Activated CD8-positive, alpha-beta memory T cell treated with anti-CD3 and anti-CD28 coated beads for 48 hours (primary cell): ENCODE results near the gene BASP1.
"Not testable (repeated sequence)": the region's sequence is repeated elsewhere in the genome, so short reads cannot be mapped to it uniquely, and the experiment has no call there.

Experiments used
- DNase-seq, 3 experiments: peaks; one replicate each; pipeline ENCODE4 v3.0.0-alpha.2; 2020; ENCODE audit warnings: low read depth in 2 of 3, low spot score in 2 of 3

Gene BASP1

DNA sequence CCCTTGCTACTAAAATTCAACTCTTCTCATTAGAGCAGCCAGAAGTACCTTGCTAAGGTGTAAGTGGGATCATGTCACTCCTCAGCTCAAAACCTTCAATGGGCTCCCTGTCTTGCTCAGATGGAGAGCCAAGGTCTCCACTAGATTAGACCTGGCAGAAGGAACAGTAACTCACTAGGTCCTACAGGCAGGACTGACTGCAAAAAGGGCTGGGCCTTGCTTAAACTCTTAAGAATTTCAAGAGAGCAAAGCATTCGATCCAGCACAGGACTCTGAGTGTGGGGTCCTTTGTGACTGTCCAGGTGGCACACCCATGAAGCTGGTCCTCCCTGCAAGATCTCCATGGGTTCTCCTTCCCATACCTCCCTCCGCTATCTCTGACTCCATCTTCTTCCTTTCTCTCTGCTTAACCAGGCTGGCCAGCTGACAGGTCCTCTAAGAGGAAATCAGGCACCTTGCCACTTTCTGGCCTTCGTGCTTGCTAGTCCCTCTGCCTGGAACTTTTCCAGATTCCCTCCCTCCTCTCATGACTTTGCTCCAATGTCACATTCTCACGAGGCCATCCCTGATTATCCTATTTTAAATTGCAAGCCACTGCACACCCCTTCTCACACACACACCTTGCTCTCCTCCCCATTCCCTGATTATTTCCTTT lies 70.2 kb downstream of the BASP1 start:
- DNase-seq: no peak

DNA sequence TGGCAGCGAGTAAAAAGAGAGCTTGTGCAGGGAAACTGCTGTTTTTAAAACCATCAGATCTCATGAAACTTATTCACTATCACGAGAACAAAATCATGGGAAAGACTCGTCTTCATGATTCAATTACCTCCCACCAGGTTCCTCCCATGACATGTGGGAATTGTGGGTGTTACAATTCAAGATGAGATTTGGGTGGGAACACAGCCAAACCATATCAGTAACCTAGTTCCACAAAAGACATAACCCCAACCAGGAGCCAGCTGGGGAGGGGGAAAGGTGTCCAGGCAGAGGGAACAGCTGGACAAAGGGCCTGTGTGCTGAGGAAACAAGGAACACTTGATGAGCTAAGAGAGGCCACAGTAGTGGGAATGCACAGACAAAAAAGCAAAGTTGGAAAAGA lies 71.1 kb downstream of the BASP1 start:
- DNase-seq: no peak

DNA sequence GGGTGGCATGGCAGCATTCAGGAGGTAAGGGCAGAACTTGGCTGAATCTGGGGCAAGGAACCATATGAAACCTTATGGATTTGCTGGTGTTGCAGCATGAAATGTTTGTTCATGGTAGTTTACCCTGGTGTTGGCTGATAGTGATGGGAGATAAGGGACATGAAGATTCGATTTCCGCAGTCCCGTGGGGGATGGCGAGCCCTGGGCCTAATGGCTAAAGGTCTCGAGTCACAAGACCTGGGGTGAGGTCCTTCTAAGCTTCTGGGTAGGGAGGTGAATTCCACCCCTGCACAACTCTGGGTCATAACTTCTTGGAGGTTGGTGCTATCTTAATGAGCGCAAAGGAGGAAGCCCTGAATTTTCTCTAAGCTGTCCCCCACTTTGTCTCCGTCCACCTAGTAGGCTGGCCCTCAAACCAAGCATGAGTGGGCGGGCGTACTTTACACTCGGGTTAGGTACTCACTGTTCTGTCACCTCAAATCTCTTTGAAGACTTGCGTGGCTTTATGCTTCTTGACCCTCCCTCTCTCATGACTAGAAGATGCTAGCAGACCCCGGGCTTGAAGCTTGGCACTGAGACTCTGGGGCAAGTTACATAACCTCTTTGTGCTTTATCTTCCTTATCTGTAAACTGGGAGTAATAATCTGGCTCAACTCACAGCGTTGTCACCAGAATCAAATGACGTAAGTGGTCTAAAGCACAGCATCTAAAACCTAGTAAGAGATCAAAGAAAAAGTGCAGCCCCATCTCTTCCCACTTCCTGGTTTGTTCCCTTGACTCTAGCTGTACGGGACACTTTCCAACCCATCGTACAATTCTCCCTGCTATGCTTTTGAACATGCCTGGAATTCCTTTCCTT lies 72.5 kb downstream of the BASP1 start:
- no peak for DNase-seq

DNA sequence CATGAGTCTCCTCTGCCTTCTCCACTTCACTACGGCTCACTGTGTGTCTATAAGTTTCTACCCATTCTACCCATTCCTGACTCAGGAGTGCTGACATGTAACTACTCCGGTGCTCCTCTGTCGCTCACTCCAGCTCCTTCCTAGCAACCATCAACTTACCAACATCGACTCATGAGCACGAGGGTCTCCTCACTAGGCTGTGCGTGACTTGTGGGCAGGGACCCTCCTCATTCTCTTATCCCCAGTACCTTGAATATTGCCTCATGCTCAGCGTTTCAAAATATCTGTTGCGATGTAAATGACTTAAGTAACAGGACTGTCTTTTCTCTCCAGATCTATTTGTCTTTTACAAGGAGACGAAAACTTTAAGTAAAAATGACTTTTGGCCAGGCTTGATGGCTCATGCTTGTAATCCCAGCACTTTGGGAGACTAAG lies 73.1 kb downstream of the BASP1 start:
- no peak for DNase-seq

DNA sequence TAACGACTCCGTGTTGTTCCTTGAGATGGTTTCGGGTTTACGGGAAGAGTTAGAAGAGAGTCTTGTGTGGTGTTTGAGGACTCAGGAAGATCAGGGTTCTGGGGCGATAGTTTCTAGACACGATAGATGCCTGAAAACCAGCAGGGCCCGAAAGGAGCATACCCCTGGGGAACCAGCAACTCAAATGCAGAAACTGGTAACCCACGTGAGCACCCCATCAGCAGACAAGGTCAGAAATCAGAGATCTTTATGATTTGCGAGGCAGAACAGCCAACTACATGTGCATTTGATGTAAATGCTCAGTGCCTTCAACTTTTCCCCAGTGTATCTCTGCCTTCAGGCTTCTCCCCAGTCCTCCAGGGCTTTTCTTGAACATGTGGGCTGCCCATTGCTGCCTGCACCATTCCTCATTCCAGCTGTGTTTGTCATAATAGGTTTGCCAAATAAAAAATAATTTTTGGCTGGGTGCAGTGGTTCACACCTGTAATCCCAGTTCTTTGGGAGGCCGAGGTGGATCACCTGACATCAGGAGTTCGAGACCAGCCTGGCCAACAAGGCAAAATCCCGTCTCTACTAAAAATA lies 75.1 kb downstream of the BASP1 start:
- DNase-seq: no peak

DNA sequence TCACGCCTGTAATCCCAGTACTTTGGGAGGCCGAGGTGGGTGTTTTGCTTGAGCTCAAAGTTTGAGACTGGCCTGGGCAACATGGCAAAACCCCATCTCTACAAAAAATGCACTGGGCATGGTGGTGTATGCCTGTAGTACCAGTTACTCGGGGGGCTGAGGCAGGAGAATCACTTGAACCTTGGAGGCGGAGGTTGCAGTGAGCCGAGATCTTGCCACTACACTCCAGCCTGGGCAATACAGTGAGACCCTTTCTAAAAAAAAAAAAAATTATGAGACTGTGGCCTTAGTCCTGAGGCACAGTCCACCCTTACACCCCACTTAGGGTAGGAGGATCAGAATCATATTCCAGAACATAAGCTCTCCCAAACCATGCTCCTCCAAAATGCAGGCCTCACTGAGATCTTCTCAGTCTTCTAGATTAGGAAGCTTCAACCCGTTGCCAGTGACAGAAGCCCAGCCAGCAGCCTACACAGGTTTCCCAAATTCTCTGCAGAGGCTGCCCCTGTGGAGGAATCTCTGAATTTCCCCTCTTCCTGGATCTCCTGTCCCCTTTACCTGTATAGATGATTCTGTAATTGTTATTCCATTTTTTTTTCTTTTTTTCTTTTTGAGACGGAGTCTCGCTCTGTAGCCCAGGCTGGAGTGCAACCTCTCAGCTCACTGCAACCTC lies 77.3 kb downstream of the BASP1 start:
- no peak for DNase-seq

DNA sequence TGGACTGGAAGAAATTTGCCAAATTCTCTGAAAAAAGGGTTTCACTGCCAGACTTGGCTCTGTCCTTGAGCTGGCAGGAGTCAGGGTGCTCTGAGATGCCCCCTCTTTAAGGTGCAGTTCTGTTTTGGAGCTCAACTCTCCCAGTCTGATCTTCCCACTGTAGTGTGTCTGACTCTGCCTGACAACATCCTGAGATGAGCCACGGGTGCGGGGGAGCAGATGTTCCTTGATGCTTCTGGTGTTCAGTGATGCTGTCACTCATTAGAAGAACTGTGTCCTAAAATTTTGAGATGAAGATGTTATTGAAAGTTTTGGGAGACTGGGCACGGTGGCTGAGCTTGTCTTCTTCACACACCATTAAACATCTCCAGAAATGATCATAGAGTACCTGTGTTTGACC lies 78.2 kb downstream of the BASP1 start:
- DNase-seq: no peak

DNA sequence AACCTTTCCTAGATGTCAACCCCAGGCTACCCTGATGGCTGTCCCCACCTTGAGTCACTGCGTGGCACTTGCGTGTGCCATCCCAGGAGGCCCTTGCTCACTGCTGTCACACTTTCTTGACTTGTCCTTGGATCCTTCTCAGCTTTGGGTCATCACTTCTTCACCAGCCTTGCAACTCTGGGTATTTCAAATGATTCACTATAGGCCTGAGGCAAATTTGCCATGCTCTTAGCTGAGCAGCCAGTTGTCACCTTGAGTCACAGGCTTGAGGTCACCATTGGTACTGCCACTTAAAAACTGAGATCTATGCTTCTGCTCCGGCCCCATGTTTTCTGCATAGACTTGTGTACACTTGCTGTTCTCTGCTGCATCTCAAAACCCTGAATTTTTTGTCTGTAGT lies 84.7 kb downstream of the BASP1 start:
- DNase-seq: no peak

DNA sequence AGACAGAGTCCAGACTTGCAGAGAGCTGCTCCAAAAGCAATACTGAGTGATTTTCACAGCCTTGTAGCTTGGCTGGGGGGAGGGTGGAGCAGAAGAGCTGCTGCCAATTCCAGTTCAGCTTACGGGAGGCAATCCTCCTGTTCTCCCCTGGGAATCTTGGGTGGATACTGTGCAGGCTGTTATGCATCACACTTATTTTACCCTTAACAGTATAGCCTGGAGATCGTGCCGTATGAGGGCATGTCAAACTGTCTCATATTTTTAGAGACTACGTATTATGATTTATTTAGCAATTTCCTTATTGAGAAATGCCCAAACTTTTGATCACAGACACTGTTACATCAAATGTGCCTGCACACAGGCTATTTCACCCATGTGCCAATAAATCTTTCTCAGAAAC lies 85.2 kb downstream of the BASP1 start:
- no peak for DNase-seq

DNA sequence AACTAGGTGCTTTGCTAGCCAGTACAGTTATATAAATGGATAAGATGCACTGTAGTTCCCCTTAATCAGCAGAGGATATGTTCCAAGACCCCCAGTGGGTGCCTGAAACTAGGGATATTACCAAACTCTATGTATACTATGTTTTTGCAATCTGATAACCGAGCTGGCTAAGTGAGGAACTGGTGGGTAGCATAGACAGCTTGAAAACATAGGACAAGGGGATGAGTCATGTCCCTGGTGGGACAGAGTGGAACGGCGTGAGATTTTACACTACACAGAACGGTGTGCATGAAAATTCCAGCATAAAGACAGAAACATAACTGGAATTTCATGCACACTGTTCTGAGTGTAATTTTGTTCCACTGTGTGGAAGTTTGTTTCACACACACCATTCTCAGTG lies 86.9 kb downstream of the BASP1 start:
- no peak for DNase-seq

DNA sequence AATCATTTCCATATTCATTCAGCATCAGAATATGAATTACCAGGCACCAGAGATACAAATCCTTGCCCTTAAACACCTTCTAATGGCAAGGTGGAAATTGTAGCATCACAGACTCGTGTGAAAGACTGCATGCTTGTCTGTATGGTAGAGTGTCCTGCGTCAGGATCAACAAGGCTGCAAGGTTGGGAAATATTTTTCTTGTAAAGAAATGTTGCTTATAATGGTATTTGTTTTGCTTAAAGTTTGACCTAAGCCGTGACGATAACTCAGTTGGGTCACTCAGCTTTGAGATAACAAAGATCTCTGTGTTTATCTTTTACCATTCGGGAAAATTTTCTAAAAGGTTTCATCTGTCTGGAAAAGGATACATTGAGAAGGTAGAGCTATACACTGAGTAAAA lies 87.6 kb downstream of the BASP1 start:
- DNase-seq: no peak

DNA sequence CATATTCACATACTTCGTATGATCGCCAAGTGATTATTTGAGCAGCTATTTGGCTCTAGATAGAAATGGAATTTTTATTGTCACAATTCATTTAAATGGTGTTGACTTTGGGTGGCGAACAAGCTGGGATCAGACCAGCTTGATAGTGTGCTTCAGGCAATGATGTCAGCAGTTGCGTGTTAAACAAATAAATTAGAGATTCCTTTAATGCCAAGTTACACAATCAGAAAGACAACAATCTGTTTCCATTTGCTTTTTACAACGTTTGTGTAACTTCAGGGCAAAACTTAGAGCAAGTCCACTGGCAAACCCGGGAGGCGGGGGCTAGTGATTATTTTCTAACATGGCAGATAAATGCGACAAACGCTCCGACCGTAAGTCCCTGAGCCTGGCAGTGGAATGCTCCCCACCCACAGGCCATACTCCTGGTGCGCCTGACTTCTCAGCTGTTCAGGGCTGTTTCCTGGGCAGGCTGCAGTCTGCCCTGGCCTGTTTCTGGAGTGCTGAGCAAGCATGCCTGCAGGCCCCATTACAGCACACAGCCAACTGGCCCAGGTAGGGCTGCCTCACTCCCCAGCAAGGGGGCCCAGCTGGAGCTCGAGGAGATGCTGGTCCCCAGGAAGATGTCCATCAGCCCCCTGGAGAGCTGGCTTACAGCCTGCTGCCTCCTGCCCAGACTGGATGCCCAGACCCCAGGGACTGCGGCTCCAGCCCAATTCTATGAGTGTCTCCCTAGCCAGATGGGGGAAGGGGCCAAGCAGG lies 88.7 kb downstream of the BASP1 start:
- no peak for DNase-seq

DNA sequence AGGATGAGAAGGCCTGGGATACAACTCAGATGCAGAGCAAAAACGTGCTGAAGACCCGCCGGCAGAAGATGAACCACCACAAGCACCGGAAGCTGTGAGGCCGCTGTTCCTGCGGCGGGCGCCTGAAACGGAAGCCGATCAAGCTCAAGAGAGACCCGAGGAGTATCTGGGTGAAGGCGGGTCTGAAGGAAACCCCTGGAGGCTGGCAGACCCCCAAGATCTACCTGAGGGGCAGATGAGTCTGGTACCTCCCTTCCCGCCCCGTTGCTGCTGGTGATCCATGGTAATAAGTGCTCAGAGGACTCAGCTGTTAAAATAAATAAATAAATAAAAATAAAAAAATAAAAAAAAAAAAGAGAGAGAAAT lies 89.3 kb downstream of the BASP1 start:
- DNase-seq: no peak

DNA sequence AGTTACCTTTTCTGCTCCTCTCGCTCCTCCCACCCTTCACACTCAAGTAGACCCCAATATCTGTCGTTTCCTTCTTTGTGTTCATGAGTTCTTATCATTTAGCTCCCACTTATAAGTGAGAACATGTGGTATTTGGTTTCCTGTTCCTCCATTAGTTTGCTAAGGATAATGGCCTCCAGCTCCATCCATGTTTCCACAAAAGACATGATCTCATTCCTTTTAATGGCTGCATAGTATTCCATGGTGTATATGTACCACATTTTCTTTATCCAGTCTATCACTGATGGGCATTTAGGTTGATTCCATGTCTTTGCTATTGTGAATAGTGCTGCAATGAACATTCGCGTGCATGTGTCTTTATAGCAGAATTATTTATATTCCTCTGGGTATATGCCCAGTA lies 90.0 kb downstream of the BASP1 start:
- not testable (repeated sequence) for DNase-seq

DNA sequence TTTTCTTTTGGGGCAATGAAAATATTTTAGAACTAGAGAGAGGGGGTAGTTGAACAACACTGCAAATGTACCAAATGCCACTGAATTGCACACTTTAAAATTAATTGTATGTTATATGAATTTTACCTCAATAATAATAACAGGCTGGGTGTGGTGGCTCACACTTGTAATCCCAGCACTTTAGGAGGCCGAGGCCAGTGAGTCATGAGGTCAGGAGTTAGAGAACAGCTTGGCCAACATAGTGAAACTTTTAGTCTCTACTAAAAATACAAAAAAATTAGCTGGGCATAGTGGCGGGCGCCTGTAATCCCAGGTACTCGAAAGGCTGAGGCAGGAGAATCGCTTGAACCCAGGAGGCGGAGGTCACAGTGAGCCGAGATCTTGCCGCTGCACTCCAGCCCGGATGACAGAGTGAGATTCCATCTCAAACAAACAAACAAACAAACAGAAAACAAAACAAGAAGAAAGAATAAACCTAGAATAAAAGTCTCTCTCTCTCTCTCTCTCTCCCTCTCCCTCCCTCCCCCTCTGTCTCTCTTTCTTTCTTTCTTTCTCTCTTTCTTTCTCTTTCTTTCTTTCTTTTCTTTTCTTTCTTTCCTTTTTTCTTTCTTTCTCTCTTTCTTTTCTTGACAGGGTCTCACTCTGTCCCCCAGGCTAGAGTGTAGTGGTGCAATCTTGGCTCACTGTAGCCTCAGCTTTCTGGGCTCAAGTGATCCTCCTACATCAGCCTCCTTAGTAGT lies 91.1 kb downstream of the BASP1 start:
- no peak for DNase-seq

DNA sequence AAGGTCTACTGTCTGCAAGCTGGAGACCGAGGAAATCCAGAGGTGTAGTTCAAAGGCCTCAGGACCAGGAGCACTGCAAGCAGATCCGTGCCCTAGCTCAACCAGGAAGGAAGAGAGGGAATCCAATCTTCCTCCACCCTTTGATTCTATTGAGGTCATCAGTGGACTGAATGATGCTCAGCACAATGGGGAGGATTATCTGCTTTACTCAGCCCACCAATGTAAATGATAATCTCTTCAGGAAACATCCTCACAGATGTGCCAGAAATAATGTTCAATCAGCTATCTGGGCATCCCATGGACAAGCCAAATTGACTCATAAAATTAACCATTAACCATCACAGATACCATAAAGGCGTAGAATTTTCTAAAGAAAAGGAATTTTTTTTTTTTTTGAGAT lies 92.0 kb downstream of the BASP1 start:
- no peak for DNase-seq

DNA sequence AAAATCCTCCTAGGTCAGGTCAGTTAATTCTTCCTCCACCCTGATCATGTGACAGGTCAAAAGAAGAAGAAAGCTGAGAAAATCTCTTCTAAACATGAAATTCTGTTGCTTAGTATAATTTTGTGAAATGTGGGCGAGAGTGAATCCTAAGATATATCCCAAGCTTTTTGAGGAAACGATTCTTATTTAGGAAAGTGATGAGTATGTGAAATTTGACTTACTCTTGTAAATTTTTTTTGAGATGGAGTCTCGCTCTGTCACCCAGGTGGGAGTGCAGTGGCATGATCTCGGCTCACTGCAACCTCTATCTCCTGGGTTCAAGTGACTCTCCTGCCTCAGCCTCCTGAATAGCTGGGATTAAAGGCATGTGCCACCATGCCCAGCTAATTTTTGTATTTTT lies 93.1 kb downstream of the BASP1 start:
- not testable (repeated sequence) for DNase-seq

DNA sequence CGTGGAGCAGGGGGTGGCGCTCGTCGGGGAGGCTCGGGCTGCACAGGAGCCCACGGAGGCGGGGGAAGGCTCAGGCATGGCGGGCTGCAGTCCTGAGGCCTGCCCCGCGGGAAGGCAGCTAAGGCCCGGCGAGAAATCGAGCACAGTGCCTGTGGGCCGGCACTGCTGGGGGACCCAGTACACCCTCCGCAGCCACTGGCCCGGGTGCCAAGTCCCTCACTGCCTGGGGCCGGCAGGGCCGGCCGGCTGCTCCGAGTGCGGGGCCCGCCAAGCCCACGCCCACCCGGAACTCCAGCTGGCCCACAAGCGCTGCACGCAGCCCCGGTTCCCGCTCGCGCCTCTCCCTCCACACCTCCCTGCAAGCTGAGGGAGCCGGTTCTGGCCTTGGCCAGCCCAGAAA lies 94.4 kb downstream of the BASP1 start:
- not testable (repeated sequence) for DNase-seq

DNA sequence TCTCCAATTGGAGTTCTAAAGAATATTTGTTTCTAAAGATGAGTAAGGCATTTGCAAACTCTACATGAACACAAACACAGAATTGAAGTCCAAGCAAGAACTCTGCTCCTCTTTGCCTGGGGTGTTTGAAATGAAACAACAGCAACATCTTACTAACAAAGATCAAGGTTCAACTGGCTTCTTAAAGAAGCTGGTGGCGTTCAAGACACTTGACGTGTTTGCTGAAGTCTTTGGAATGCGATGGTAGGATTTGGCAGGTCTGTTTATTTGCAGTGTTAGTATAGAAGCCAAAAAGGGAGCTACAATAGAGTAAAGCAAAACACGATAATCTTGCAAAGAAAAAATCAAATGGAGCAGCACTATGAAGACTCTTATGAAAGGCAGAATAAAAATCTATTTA lies 94.9 kb downstream of the BASP1 start:
- no peak for DNase-seq

DNA sequence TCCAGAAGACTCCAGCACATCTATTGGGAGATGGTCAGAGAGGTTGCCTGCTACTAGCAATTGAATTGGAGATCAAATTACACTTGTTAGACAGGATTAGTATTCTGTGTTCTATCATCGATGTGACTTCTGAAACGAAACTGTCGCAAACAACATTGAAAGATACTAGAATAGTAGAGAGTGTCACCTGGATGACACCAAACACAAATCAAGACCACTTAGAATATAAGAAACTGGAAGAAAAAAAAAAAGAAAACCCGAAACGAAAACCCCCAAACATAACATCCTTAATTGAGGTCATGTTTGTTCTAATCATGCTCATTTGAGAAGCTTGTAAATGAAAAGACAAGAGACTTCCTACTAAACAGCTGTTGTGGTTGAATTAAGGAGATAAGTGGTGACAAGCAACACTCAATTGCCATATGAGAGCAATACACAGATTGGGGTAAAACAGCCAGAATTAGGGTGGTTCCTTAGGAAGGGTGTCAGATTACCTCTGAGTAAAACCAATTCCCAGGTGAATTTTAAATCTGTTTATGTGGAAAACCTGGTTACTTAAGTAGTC lies 97.6 kb downstream of the BASP1 start:
- no peak for DNase-seq
